NT2/D1 (cell line): ENCODE results near the gene DNAJC1.

Experiments
- YY1 ChIP-seq: IDR thresholded peaks from 2 replicates; pipeline ENCODE4 v1.6.1; 2011; ENCODE audit not compliant: insufficient read length, insufficient read depth
- ZNF274 ChIP-seq: IDR thresholded peaks from 2 replicates; pipeline ENCODE4 v1.6.1; 2011; ENCODE audit warnings: mild to moderate bottlenecking, low read depth, low read length

DNA sequence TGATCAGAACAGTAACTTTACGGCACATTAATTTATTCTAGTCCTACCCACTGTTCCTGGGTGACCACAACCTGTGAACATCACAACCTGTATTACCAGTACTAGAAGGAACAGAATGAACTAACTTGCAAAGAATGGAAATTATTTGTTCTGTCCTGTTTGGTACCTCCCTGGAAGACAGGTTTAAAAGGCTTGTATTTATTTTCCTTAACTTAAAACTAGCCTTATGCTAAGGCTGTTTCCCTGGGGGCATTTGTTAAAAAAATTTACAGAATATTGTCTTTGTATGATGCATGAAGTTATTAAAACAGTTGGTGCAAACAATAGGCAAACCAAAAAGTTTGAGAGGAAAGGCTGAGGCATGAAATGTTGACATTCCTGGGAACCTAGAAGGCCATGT is 132.7 kb downstream of the DNAJC1 start:
- TF ChIP-seq YY1 (no peak), ZNF274 (no peak)
